Thyroid gland (tissue), 4 donors: ENCODE measurements around the gene ACOT13.

Experiments used
- CTCF ChIP-seq, 6 experiments: fragments of 200-600 bp in 3 of 6; fragments of 450-650 bp in 3 of 6; sonication (generic) in 3 of 6; IDR thresholded peaks; one replicate each; pipeline ENCODE4 v1.5.1; 2016 to 2019; ENCODE audit warnings: antibody characterized with exemption in 6 of 6, mild to moderate bottlenecking in 2 of 6, inconsistent platforms in 1 of 6, moderate library complexity in 1 of 6
- POLR2A ChIP-seq, 2 donors: fragments of 450-650 bp; IDR thresholded peaks; one replicate each; pipeline ENCODE4 v1.6.1; 2017; ENCODE audit warnings: antibody characterized with exemption in 2 of 2, mild to moderate bottlenecking in 2 of 2, moderate library complexity in 1 of 2

- TF ChIP-seq CTCF (IDR thresholded peaks at IDR 0.05) = no peak
- no peak for TF ChIP-seq POLR2A (IDR thresholded peaks at IDR 0.05)
These were observed 25.5 kb downstream of the ACOT13 start for GRCh38 chr6:24692415-24692814.
